HEK293 (cell line): ENCODE results near the gene BICC1.

ENCODE experiments used
- CTCF ChIA-PET: fragments of 350-600 bp; formaldehyde crosslinking; extraction: SDS; loops from one replicate; lab custom pipeline; 2021; ENCODE audit warnings: antibody characterized with exemption; lab: Yijun Ruan, JAX
- POLR2A ChIA-PET: fragments of 300-600 bp; formaldehyde crosslinking; extraction: SDS; loops from one replicate; lab custom pipeline; 2020; ENCODE audit warnings: antibody characterized with exemption, inconsistent platforms; lab: Yijun Ruan, JAX
- H3K27ac ChIP-seq: fragments of 200-500 bp; sonication (Bioruptor generic); 2 replicates; pipeline ENCODE4 v1.5.1; 2014; ENCODE audit warnings: low read depth, low read length, control low read depth, inconsistent platforms; ENCODE audit errors: extremely low read depth
- H3K36me3 ChIP-seq, 2 experiments: fragments of 200-500 bp in 1 of 2; sonication (Bioruptor generic) in 1 of 2; 1 replicate in 1 of 2; 2 replicates in 1 of 2; pipeline ENCODE4 v1.5.1; 2014 to 2017; ENCODE audit warnings: inconsistent platforms in 2 of 2, low read length in 2 of 2; ENCODE audit not compliant: control insufficient read depth in 2 of 2, insufficient read depth in 1 of 2
- H3K4me1 ChIP-seq: fragments of 200-500 bp; sonication (Bioruptor generic); 2 replicates; pipeline ENCODE4 v1.5.1; 2014; ENCODE audit warnings: mild to moderate bottlenecking, low read length, inconsistent platforms; ENCODE audit not compliant: control insufficient read depth, insufficient read depth
- H3K4me3 ChIP-seq: 2 replicates; pipeline ENCODE4 v1.5.1; 2011; ENCODE audit warnings: low read depth, mild to moderate bottlenecking, control low read depth, low read length, moderate library complexity
- H3K9me3 ChIP-seq: fragments of 200-500 bp; sonication (Bioruptor generic); 2 replicates; pipeline ENCODE4 v1.5.1; 2014; ENCODE audit warnings: low read depth, low read length, inconsistent platforms; ENCODE audit not compliant: control insufficient read depth, insufficient read depth
- GLI4 ChIP-seq: fragments of 450-650 bp; formaldehyde crosslinking; IDR thresholded peaks from 2 replicates; pipeline ENCODE4 v1.5.1; 2016; ENCODE audit warnings: missing biosample characterization, missing genetic modification characterization
- KLF1 ChIP-seq: fragments of 450-650 bp; formaldehyde crosslinking; IDR thresholded peaks from 2 replicates; pipeline ENCODE4 v1.5.1; 2016; ENCODE audit warnings: missing biosample characterization, missing genetic modification characterization
- KLF17 ChIP-seq: fragments of 450-650 bp; formaldehyde crosslinking; IDR thresholded peaks from 2 replicates; pipeline ENCODE4 v1.5.1; 2016; ENCODE audit warnings: missing biosample characterization, missing genetic modification characterization
- KLF9 ChIP-seq: fragments of 450-650 bp; formaldehyde crosslinking; IDR thresholded peaks from 2 replicates; pipeline ENCODE4 v1.5.1; 2016; ENCODE audit warnings: missing biosample characterization, missing genetic modification characterization, low read depth
- PRDM1 ChIP-seq: fragments of 450-650 bp; formaldehyde crosslinking; IDR thresholded peaks from 2 replicates; pipeline ENCODE4; 2016; ENCODE audit warnings: missing biosample characterization, missing genetic modification characterization
- SALL2 ChIP-seq: fragments of 450-650 bp; formaldehyde crosslinking; IDR thresholded peaks from 2 replicates; pipeline ENCODE4 v1.5.0; 2017; ENCODE audit warnings: missing biosample characterization, mild to moderate bottlenecking, missing genetic modification characterization, borderline replicate concordance
- WT1 ChIP-seq: fragments of 450-650 bp; formaldehyde crosslinking; IDR thresholded peaks from 2 replicates; pipeline ENCODE4 v1.5.1; 2016; ENCODE audit warnings: missing biosample characterization, missing genetic modification characterization
- ZBTB7A ChIP-seq: fragments of 450-650 bp; formaldehyde crosslinking; IDR thresholded peaks from 2 replicates; pipeline ENCODE4 v1.5.1; 2016; ENCODE audit warnings: low read depth, missing biosample characterization, missing genetic modification characterization
- ZFP3 ChIP-seq: fragments of 450-650 bp; formaldehyde crosslinking; IDR thresholded peaks from 2 replicates; pipeline ENCODE4 v1.5.1; 2016; ENCODE audit warnings: low read depth, missing biosample characterization, missing genetic modification characterization
- ZNF18 ChIP-seq: fragments of 450-650 bp; formaldehyde crosslinking; IDR thresholded peaks from 2 replicates; pipeline ENCODE4 v1.5.1; 2016; ENCODE audit warnings: missing biosample characterization, missing genetic modification characterization
- ZNF366 ChIP-seq: fragments of 450-650 bp; formaldehyde crosslinking; conservative IDR thresholded peaks from 2 replicates; pipeline ENCODE4 v1.5.1; 2016; ENCODE audit warnings: missing biosample characterization, missing genetic modification characterization
- ZNF513 ChIP-seq: fragments of 450-650 bp; IDR thresholded peaks from 2 replicates; pipeline ENCODE4 v1.5.1; 2018; ENCODE audit warnings: missing biosample characterization, missing genetic modification characterization
- ZNF747 ChIP-seq: fragments of 450-650 bp; formaldehyde crosslinking; IDR thresholded peaks from 2 replicates; pipeline ENCODE4 v1.5.1; 2016; ENCODE audit warnings: missing biosample characterization, missing genetic modification characterization
- ZNF785 ChIP-seq: fragments of 450-650 bp; formaldehyde crosslinking; IDR thresholded peaks from 2 replicates; pipeline ENCODE4 v1.5.1; 2016; ENCODE audit warnings: missing biosample characterization, missing genetic modification characterization
- ZSCAN30 ChIP-seq: fragments of 450-650 bp; IDR thresholded peaks from 2 replicates; pipeline ENCODE4 v1.5.1; 2018; ENCODE audit warnings: missing biosample characterization, mild to moderate bottlenecking, missing genetic modification characterization, moderate library complexity
- TF ChIP-seq, protein P1 (sequence below): fragments of 450-650 bp; formaldehyde crosslinking; IDR thresholded peaks from 2 replicates; pipeline ENCODE4 v1.5.1; 2016; ENCODE audit warnings: missing biosample characterization, missing genetic modification characterization

BICC1 gene

DNA sequence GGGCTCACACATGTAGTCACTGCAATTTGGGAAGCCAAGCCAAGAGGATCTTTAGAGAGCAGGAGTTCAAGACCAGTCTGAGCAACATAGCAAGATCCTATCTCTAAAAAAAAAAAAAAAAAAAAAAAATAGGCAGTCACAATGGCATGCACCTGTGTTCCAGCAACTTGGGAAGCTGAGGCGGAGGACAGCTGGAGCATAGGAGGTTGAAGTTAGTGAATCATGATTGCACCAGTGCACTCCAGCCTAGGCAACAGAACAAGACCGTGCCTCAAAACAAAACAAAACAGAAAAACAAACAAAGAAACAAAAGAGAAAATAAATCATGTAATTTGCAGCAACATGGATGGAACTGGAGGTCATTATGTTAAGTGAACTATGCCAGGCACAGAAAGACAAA lies 33.6 kb upstream of the BICC1 start:
- Histone ChIP-seq H3K27ac (no peak overlapping the region), H3K4me1 (0 out of 2 replicates have a peak, but pooled peaks cover 5% of the 10 kb centered on the region), H3K9me3 (no peaks in the 10 kb centered on the region), H3K36me3 (no peaks in the 10 kb centered on the region), H3K4me3 (no peak overlapping the region)
- no peak for TF ChIP-seq KLF9 (tag by site-specific recombination)
- TF ChIP-seq, protein P1, sequence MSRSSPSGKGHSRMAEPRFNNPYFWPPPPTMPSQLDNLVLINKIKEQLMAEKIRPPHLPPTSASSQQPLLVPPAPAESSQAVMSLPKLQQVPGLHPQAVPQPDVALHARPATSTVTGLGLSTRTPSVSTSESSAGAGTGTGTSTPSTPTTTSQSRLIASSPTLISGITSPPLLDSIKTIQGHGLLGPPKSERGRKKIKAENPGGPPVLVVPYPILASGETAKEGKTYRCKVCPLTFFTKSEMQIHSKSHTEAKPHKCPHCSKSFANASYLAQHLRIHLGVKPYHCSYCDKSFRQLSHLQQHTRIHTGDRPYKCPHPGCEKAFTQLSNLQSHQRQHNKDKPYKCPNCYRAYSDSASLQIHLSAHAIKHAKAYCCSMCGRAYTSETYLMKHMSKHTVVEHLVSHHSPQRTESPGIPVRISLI: no peak
- ChIA-PET CTCF (no interaction called here), POLR2A (no interaction called here)

DNA sequence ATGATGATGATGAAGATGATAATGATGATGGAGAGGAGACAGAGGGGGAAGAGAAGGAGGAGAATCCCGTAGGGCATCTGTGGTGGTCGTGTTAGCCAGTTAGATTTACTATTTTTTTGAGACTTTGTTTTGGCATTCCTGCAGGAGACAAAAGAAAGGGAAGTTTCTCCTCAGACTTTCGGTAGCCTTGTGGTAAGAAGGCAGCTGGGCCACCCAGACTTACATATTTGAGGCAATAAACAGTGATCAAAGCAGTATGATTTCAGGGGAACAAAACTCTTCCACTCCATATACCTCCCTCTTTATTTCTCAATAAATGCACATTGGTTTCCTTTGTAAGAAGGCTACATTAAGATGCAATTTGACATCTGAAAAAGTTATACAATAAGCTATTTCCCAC lies 32.4 kb upstream of the BICC1 start:
- no peaks in the 10 kb centered on the region for H3K9me3 ChIP-seq
- H3K36me3 ChIP-seq: no peaks in the 10 kb centered on the region
- POLR2A ChIA-PET: no interaction called here
- CTCF ChIA-PET: interaction anchor here (0.6 to 1.1 kb wide), 4 partner anchors 15 to 65 kb away, joined by 3 to 6 read pairs (median 4); no protein-coding TSS in a partner anchor
- TF ChIP-seq KLF1 (tag by site-specific recombination) (no peak), ZNF18 (no peak), ZNF366 (no peak), SALL2 (tag by site-specific recombination) (no peak), ZNF513 (tag by site-specific recombination) (peak; percentile 59; the same call in 1 of the 2 replicates), ZNF747 (tag by site-specific recombination) (no peak)
- 0 out of 2 replicates have a peak, but pooled peaks cover 5% of the 10 kb centered on the region for H3K4me1 ChIP-seq
- H3K4me3 ChIP-seq: no peak overlapping the region
- no peak overlapping the region for H3K27ac ChIP-seq

GRCh38 chr10:58481569-58482109 lies 31.0 kb upstream of the BICC1 start:
- ChIA-PET POLR2A (no interaction called here), CTCF (interaction anchor here (0.7 kb wide), 1 partner anchor 201 kb away, joined by 4 read pairs; no protein-coding TSS in a partner anchor)
- Histone ChIP-seq H3K27ac (no peak overlapping the region), H3K9me3 (no peaks in the 10 kb centered on the region), H3K36me3 (no peaks in the 10 kb centered on the region), H3K4me1 (no peaks in the 10 kb centered on the region)
- no peak for TF ChIP-seq GLI4 (tag by site-specific recombination)
- 0 out of 2 replicates have a peak, but pooled peaks have one; percentile 63 for TF ChIP-seq KLF17 (tag by site-specific recombination)
- peak; percentile 49; the same call in 1 of the 2 replicates for TF ChIP-seq WT1 (tag by site-specific recombination)
- TF ChIP-seq ZBTB7A (tag by site-specific recombination): peak; percentile 24; the same call in 1 of the 2 replicates
- no peak for TF ChIP-seq ZFP3 (tag by site-specific recombination)
- TF ChIP-seq ZSCAN30: no peak
- no peak for TF ChIP-seq ZNF785 (tag by site-specific recombination)
- peak; percentile 87 for TF ChIP-seq PRDM1 (tag by site-specific recombination)
- TF ChIP-seq, all 188 proteins: peak for 4
- H3K4me3 ChIP-seq: no peak overlapping the region
